CD4-positive, alpha-beta T cell treated with Interleukin-15 for 4 hours (primary cell): Measurements from ENCODE around the gene SEMA3F.

Source experiments
- DNase-seq: peaks from one replicate; pipeline ENCODE4 v3.0.0-alpha.2; 2020; ENCODE audit warnings: low spot score

Gene SEMA3F

DNA sequence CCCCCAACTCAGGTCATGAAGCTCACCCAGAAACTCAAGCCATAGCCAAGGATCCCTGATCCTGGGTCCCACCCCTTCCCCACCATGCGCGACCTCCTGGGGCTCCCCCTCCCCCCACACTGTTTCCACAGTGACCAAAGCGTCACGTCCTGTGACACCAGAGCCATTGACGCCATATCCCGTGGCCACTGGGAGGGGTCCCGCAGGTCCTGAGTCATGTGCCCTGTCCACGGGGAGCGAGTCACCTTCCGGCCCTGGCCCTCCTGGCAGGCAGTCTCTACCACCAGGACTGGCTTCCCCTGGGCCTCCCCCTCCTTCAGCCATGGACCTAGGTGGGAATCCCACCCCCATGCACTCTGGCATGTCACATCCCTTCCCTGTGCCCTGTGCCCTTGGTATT, 15.6 kb downstream of the SEMA3F start:
- DNase-seq = no peak

DNA sequence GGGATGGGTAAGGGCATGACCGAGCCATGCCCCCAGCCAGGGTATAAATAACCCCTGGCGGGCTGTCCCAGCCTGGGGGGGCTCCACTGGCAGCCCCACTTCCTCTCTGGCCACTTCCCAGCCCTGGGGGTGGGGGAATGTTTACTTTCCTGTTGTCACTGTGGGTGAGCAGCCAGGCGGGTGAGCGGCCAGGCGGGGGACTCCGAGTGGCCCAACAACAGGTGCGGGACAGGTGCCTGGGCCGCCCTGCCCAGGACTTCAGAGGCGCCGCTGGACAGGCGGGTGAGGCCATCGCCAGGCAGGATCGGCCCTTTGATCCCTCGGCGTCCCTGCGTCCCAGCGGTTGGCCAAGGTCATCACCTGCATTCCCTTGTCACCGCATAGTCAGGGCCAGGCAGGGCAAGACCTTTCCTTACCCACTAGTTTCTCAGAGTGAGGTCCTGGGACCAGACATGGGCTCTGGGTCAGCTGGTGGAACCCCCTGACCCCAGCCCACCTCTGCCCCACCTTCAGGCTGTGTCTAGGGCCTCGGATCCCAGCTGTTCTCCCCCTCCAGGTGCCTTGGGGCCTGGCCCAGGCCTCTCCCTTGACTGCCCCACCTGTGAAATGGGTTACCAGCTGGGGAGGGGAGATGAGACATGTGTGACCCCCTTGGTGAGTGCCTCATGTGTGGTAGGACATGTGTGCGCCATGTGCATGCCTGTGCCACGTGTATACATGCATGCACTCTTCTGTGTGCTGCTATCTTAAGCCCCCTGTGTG, 16.6 kb downstream of the SEMA3F start:
- DNase-seq = no peak

DNA sequence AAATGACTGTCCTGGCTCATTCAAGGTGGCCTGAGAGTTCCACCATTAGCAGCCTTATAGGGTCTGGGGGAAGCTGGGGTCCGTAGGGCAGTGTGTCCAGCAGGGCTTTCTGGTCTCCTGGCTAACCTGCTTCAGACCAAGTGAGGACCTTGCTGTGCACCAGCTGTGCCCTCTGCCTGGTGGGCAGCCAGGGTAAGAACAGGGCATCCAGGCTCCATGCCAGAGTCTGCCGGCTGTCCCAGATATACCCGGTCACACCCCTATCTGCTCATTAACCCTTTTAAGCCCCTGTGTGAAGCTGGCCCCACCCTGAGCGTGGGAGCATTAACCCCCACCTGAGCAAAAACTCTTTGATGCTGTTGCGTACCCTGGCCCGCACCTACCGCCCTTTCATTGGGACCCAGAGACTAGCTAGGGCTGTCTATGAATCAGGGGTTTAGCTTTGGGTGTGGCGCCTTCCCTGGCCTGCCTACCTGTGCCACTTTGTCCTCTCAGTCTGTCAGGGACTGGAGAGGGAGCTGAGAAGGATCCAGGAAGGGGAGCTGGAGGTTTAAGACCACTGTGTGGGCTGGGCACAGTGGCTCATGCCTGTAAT, 17.6 kb downstream of the SEMA3F start:
- no peak for DNase-seq

DNA sequence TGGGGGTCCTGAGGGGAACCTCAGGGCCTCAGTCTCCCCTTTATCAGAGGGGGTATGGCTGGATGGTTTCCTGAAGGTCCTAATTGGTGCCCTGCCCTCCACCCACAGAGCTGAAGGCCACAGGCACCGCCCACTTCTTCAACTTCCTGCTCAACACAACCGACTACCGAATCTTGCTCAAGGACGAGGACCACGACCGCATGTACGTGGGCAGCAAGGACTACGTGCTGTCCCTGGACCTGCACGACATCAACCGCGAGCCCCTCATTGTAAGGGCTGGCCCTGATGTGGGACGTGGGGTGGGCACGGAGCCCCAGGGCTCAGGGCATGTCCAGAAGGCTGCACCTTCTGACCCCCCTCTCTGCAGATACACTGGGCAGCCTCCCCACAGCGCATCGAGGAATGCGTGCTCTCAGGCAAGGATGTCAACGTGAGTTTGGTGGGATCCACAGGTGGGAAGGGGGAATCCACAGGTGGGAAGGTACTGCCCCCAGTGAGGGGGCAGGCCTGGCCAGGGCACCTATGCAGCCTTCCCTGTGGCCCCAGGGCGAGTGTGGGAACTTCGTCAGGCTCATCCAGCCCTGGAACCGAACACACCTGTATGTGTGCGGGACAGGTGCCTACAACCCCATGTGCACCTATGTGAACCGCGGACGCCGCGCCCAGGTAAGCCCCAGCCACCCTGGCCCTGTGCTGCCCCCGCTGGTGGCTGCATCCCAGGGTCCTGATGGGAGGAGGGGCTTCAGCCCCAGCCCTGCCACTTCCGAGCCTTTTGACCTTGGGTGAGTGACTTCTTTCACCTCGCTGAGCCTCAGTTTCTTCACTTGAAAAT, 18.8 kb downstream of the SEMA3F start:
- no peak for DNase-seq

DNA sequence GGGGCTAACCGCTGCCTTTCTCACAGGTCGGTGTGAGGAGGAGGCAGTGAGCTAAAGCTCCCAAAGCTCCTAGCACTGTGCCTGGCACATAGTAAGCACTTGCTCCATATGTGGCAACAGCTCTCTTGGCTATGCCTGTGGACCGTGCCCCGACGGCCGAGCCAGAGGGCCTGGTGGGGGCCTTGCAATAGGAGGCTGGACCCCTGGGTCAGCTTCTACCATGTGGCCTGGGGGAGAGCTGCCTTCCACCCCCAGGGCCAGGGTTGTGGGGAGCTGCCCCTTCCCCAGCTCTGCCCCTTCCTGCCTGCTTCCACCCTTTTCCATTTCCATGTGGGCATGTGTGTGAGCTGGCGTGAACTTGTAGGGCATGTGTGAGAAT, 19.4 kb downstream of the SEMA3F start:
- no peak for DNase-seq

DNA sequence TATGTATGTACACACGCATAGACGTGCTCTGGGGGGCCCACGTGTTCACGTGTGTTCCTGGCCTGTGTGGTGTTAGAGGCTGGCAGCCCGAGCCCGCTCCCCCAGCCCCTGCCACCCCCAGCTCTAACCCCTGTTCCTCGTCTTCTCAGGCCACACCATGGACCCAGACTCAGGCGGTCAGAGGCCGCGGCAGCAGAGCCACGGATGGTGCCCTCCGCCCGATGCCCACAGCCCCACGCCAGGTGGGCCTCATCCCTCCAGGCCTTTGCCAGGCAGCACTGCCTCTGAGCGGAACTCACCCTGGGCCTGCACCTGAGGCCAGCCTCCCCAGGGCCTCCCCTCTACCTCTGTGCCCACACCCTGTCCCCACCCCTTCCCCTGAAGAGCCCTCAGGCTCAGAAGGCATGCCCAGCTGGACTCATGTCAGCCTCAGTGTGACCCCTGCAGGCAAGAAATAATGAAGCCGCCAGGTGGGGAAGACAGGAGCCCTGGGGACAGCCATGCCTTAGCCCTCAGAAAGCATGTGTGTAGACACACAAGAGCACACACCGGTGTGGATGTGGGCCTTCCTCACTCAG, 19.9 kb downstream of the SEMA3F start:
- no peak for DNase-seq

DNA sequence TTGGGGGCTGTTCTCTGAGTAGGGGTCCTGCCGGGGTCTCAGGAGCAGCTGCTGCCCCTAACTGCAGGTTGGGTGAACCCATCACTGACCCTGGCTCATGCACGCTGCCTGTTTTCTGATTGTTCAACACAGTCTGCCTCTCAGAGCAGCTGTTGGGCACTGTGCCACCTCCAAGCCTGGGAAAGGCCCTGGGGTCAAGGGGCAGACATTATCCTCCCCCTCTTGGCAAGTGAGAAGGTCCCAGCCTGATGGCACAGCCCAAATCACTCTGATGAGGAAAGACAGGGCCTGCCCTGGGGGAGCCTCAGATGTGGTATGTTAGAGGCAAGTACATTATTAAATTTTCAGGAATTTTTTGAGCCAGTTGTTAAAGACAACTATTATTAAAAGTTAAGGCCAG, 22.2 kb downstream of the SEMA3F start:
- no peak for DNase-seq

DNA sequence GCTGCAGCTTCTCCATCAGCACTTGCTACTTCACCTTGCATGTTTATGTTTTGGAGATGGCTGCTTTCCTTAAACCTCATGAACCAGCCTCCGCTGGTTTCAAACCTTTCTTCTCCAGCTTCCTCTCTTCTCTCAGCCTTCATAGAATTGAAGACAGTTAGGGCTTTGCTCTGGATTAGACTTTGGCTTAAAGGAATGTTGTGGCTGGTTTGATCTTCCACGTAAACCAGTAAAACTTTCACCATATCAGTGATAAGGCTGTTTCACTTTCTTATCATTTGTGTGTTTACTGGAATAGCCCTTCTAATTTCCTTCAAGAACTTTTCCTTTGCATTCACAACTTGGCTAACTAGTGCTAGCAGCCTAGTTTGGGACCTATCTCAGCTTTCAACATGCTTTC, 24.6 kb downstream of the SEMA3F start:
- no peak for DNase-seq

DNA sequence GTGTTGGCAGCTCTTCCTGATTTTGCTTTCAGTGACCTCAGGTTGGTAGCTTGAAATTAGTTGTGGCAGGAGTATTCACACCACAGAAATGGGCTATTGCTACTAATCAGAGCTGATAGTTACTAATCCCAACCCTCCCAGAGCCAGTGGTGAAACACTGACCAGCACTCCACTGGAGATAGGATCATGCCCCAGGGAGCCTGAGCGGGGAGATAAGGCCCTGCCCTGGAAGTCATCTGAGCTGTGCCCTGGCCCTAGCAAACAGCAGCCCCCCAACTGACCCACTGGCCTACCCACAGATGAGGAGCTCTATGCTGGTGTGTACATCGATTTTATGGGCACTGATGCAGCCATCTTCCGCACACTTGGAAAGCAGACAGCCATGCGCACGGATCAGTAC, 26.9 kb downstream of the SEMA3F start:
- DNase-seq = no peak

DNA sequence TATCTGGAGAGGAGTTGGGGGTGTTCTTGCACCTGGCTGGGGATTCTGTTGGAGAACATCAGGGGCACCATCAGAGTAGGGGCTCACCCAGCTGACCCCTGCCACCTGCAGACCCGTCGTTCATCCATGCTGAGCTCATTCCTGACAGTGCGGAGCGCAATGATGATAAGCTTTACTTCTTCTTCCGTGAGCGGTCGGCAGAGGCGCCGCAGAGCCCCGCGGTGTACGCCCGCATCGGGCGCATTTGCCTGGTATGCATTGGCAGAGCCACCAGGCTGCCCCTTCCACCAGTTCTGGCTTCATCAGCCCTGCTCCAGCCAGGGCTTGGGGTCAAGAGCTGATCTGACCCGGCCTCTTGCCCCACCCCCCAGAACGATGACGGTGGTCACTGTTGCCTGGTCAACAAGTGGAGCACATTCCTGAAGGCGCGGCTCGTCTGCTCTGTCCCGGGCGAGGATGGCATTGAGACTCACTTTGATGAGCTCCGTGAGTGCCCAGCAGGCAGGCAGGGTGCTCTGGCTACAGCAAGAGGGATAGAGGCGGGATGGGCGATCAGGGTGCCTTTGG, 27.5 kb downstream of the SEMA3F start:
- DNase-seq = no peak

DNA sequence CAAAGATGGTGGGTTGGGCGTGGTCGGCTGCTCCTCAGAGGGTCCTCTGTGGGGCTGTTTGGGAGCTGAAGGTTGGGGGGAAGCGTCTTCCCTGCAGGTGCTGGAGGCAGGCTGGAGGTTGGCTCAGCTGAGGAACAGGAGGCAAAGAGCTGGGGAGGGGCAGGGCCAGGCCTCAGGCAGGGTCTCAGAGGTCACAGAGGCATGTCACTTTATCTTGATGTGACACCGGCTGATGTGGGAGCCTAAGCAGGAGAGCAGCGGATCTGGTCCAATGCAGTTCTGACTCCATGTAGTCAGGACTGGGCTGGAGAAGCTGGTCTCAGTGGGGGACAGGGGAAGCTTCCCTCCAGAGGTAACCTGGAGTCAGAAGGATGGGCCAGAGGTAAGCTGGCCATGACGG, 28.6 kb downstream of the SEMA3F start:
- no peak for DNase-seq

DNA sequence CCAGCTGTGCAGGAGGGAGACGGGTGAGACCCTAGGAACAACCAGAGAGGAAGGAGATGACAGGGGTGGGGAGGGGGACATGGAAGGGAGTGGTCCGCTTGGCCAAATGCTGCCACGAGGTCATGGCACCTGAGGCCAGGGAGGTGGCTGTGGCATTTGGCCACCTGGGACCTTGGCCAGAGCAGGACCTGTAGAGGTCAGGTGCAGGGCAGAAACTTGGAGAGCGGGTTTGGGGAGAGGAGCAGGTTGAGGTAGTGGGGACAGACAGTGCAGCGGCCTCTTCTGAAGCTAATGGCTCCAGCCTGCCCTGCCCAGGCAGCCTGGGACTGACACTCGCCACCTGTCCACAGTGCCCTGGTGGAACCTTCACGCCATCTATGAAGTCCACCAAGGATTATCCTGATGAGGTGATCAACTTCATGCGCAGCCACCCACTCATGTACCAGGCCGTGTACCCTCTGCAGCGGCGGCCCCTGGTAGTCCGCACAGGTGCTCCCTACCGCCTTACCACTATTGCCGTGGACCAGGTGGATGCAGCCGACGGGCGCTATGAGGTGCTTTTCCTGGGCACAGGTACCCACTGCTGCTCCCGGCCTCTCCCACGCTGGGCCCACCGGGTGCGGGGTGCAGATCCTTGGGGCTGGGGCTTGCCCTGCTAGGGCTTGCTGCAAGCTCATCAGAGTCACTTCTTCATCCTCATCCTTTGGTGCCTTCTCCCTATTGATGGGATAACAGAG, 29.3 kb downstream of the SEMA3F start:
- DNase-seq = no peak

DNA sequence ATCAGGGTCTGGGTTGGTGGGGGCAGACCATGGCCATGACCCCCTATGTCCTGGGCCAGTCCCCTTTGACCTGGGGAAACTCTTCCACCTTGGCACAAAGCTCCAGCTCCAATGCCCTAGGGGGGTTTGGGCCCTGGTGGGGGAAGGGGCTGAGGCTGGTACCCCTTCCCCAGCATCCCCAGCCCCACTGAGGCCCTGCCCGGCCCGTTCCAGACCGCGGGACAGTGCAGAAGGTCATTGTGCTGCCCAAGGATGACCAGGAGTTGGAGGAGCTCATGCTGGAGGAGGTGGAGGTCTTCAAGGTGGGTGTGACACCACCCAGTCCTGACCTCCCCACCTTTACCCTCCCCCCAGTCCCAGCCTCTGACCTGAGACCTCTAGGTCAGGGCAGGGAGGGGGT, 30.1 kb downstream of the SEMA3F start:
- DNase-seq = no peak

DNA sequence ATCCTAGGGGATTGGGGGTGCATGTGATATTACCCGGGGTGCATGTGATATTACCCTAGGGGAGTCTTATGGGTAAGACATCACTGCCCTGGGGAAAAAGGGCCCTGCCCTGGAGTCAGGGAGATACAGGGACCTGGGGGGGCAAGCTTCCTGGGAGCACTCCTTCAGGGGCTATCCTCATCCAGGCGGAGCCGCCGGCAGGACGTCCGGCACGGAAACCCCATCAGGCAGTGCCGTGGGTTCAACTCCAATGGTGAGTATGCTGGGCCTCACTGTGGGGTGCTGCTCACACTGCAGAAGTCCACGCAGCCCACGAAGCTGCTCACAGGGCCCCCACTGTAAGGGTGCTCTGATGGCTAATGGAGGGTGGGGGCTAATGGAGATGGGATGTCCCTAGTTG, 31.0 kb downstream of the SEMA3F start:
- DNase-seq = no peak

DNA sequence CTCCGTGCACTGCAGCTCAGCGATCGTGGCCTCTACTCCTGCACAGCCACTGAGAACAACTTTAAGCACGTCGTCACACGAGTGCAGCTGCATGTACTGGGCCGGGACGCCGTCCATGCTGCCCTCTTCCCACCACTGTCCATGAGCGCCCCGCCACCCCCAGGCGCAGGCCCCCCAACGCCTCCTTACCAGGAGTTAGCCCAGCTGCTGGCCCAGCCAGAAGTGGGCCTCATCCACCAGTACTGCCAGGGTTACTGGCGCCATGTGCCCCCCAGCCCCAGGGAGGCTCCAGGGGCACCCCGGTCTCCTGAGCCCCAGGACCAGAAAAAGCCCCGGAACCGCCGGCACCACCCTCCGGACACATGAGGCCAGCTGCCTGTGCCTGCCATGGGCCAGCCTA, 32.6 kb downstream of the SEMA3F start:
- no peak for DNase-seq

DNA sequence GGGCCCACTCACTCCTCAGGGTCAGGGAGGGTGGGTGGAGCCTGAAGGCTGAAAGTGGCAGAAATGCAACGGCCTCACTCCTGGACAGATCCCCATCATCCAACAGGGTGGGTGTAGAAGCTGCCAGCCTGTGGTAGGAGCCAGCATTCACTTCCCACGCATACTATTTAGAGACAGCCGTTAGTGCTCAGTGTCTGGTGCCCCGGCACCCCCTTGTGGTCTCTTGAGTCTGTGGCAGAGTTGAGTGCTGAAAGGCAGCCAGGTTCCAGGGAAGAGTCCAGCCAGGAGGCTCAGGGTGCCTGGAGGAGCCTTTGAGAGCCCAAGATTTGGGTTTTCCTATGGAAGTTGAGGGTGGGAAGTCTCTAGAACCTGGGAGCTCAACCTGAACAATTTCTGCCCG, 34.1 kb downstream of the SEMA3F start:
- DNase-seq = no peak

DNA sequence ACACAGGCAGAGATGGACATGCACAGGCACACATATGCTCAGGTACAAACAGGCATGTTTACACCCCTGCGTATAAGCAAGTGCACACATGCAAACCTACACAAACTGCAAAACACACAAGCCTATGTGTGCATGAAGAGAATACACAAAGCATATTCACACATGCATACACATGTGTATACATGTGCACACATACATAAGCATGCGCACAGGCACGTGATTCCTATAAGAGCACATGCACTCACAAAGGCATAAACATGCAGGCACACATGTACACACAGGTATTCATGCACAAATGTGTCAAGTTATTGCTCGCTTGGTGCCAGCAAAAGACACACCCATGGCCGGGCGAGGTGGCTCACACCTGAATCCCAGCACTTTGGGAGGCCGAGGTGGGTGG, 34.9 kb downstream of the SEMA3F start:
- DNase-seq = no peak

DNA sequence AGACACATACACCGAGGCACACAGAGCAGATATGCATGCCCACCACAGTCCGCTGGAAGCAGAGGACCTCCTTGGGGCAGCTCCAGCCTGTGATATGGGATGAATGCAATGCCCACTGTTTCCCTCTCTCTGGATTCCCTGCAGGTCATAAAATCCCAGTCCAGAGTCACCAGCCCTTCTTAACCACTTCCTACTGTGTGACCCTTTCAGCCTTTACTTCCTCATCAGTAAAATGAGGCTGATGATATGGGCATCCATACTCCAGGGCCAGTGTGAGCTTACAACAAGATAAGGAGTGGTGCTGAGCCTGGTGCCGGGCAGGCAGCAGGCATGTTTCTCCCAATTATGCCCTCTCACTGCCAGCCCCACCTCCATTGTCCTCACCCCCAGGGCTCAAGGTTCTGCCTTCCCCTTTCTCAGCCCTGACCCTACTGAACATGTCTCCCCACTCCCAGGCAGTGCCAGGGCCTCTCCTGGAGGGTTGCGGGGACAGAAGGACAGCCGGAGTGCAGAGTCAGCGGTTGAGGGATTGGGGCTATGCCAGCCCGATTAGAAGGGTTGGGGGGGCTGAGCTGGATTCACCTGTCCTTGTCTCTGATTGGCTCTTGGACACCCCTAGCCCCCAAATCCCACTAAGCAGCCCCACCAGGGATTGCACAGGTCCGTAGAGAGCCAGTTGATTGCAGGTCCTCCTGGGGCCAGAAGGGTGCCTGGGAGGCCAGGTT, 36.0 kb downstream of the SEMA3F start, which contains the start of gene GNAT1:
Gene GNAT1, plus strand, starts transcription at position 675 of the 725 bp plus-strand sequence. CDS start 116 bp downstream, outside the sequence.
- DNase-seq = no peak

DNA sequence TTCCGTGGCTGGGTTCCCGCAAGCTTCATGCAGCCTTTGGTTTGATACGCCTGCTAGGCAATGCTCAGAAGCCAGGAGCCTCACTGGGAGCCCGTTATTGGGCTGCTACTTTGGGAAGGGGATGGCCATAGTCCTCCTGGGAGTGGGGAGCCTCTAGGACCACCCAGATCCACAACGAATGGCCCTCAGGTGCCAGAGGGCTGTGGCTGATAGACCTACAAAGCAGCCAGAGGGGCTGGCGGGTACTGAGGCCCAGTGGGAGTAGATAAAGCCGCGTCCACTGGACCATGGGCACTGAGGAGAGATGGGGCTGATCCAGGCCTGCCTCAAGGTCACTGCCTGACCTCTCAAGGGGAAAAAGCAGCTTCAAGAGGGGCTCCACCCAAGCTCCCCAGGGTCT, 37.0 kb downstream of the SEMA3F start:
- no peak for DNase-seq

DNA sequence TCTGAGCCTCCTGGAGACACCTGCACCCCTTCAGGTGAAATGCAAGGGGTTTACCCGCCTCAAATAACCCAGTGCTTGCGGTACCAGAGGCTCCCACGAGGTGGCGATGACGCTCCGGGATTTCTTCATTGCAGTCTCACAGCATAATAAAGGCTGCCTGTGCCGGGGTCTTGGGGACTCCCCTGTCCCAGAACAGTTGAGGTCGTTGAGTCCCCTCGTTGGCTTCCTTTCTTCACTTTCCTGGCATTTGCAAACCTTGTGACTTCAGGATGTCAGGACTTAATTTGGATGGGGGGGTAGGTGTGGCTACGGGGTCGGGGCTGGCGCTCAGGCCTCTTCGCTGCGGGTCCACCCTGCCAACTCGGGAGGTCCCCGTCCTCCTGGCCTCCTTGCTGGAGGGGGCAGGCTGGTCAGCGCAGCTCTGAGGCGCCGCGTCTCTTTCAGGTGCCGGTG, 37.6 kb downstream of the SEMA3F start:
- peak; percentile 84 for DNase-seq

DNA sequence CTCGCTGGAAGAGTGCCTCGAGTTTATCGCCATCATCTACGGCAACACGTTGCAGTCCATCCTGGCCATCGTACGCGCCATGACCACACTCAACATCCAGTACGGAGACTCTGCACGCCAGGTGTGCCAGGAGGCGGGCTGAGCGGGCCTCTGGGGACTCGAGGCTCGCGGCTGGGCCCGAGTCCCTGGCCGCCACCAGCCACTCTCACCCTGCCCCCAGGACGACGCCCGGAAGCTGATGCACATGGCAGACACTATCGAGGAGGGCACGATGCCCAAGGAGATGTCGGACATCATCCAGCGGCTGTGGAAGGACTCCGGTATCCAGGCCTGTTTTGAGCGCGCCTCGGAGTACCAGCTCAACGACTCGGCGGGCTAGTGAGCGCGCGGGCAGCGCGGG, 38.2 kb downstream of the SEMA3F start:
- no peak for DNase-seq
